NCI-H1694 (cell line): Measurements from ENCODE around the gene SYPL1.

Experiments
- DNase-seq: peaks from one replicate; lab custom pipeline; 2025; lab: John Stamatoyannopoulos, UW

Gene SYPL1

GRCh38 chr7:106121189-106121810 lies 9.2 kb upstream of the SYPL1 start:
- DNase-seq = no peak

- DNase-seq = no peak
Observed at GRCh38 chr7:106120500-106120899, 8.4 kb upstream of the SYPL1 start.

GRCh38 chr7:106119719-106120118 lies 7.6 kb upstream of the SYPL1 start:
- no peak for DNase-seq

GRCh38 chr7:106117786-106118544 lies 5.9 kb upstream of the SYPL1 start:
- no peak for DNase-seq

GRCh38 chr7:106116161-106116704 lies 4.1 kb upstream of the SYPL1 start:
- DNase-seq = no peak

- DNase-seq = no peak
Observed at GRCh38 chr7:106114716-106115383, 2.7 kb upstream of the SYPL1 start.

- no peak for DNase-seq
Observed at GRCh38 chr7:106112972-106113421, 885 bp upstream of the SYPL1 start.

GRCh38 chr7:106111655-106112117 lies 426 bp downstream of the SYPL1 start:
- no peak for DNase-seq

- DNase-seq = no peak
Observed at GRCh38 chr7:106110885-106111654, 1.0 kb downstream of the SYPL1 start.

- no peak for DNase-seq
Observed at GRCh38 chr7:106110238-106110560, 1.9 kb downstream of the SYPL1 start.

- DNase-seq = no peak
Observed at GRCh38 chr7:106109521-106110237, 2.4 kb downstream of the SYPL1 start.

- DNase-seq = no peak
Observed at GRCh38 chr7:106108991-106109390, 3.1 kb downstream of the SYPL1 start.

- no peak for DNase-seq
Observed at GRCh38 chr7:106104721-106105260, 7.3 kb downstream of the SYPL1 start.

- DNase-seq = no peak
Observed at GRCh38 chr7:106102387-106102966, 9.6 kb downstream of the SYPL1 start.

- DNase-seq = no peak
Observed at GRCh38 chr7:106101726-106102125, 10.4 kb downstream of the SYPL1 start.

GRCh38 chr7:106100863-106101629 lies 11.1 kb downstream of the SYPL1 start:
- no peak for DNase-seq

GRCh38 chr7:106099539-106099938 lies 12.6 kb downstream of the SYPL1 start:
- no peak for DNase-seq

- DNase-seq = no peak
Observed at GRCh38 chr7:106098889-106099288, 13.2 kb downstream of the SYPL1 start.

GRCh38 chr7:106095634-106096033 lies 16.5 kb downstream of the SYPL1 start:
- no peak for DNase-seq

- no peak for DNase-seq
Observed at GRCh38 chr7:106094780-106095179, 17.3 kb downstream of the SYPL1 start.
